K562 (cell line): ENCODE results near the gene PRKAG2. TPM values are rescaled to one million over a fixed set of nuclear protein-coding genes. Genes with fewer than 3 reads are reported as not detected.

Source experiments
- ATAC-seq: fragments of 200-7000 bp; cut with Tn5 transposase; 3 replicates; pipeline ENCODE4 v1.9.1; 2020; ENCODE audit warnings: moderate library complexity
- BruUV-seq: library from RNA; stranded (reverse); fragments of 400-500 nt; replicated peaks from 2 replicates; lab custom pipeline; 2021; lab: Mats Ljungman, UMichigan
- CTCF ChIA-PET: fragments of 300-600 bp; formaldehyde crosslinking; extraction: SDS; loops from one replicate; lab custom pipeline; 2021; ENCODE audit warnings: low intra/inter-chr PET ratio; lab: Yijun Ruan, JAX
- POLR2A ChIA-PET: fragments of 300-600, 350-650 bp; sonication (Branson Sonifier 250); formaldehyde crosslinking; extraction: SDS; loops from one replicate; lab custom pipeline; 2021; ENCODE audit warnings: antibody characterized with exemption, inconsistent platforms; lab: Yijun Ruan, JAX
- DNase-seq, 4 experiments: peaks; one replicate each; pipeline versions ENCODE4 v3.0.0 to v3.0.0-alpha.2; 2011 to 2018; ENCODE audit warnings: low spot score in 3 of 4, mixed read lengths in 3 of 4; ENCODE audit errors: extremely low read depth in 1 of 4
- FAIRE-seq: peaks from 2 replicates; lab custom pipeline; 2011; peaks lifted over from hg19 to GRCh38; lab: Jason Lieb, UNC
- H2AFZ ChIP-seq: 2 replicates; pipeline ENCODE4 v1.6.0; 2011; ENCODE audit warnings: low read depth, low read length, control low read depth, inconsistent platforms
- H3K27ac ChIP-seq: fragments of 200-600 bp; 3 replicates; pipeline ENCODE4 v1.8.0; 2011; ENCODE audit warnings: low read depth, mild to moderate bottlenecking, control low read depth, inconsistent platforms, low read length, moderate library complexity, mixed read lengths; ENCODE audit errors: extremely low read depth
- H3K27me3 ChIP-seq, 2 experiments: fragments of 300-600 bp in 1 of 2; 2 replicates in 1 of 2; 3 replicates in 1 of 2; pipeline versions ENCODE4 v1.6.0 to v1.8.0; 2011; ENCODE audit warnings: inconsistent platforms in 2 of 2, low read length in 2 of 2, mild to moderate bottlenecking in 1 of 2, mixed read lengths in 1 of 2, moderate library complexity in 1 of 2; ENCODE audit not compliant: control insufficient read depth in 2 of 2, insufficient read depth in 2 of 2
- H3K36me3 ChIP-seq: fragments of 300-600 bp; 3 replicates; pipeline ENCODE4 v1.8.0; 2011; ENCODE audit warnings: mild to moderate bottlenecking, low read length, inconsistent platforms; ENCODE audit not compliant: control insufficient read depth, insufficient read depth
- H3K4me1 ChIP-seq, 2 experiments: fragments of 200-600 bp in 1 of 2; replicated peaks in 1 of 2; 2 replicates in 1 of 2; 3 replicates in 1 of 2; pipeline versions ENCODE4 v1.5.1 to v1.8.0; 2011; ENCODE audit warnings: inconsistent platforms in 2 of 2, low read length in 2 of 2, mild to moderate bottlenecking in 1 of 2, mixed read lengths in 1 of 2, moderate library complexity in 1 of 2; ENCODE audit not compliant: control insufficient read depth in 2 of 2, insufficient read depth in 2 of 2
- H3K4me2 ChIP-seq: 2 replicates; pipeline ENCODE4 v1.6.1; 2011; ENCODE audit warnings: low read length, control low read depth, inconsistent platforms, mixed read lengths; ENCODE audit not compliant: insufficient read depth
- H3K4me3 ChIP-seq: fragments of 200-600 bp; sonication (generic), shearing (Covaris generic); 2 replicates; pipeline ENCODE4 v1.5.1; 2016; ENCODE audit warnings: control low read depth, inconsistent platforms
- H3K79me2 ChIP-seq: fragments of 200-600 bp; 3 replicates; pipeline ENCODE4 v1.8.0; 2011; ENCODE audit warnings: low read length, inconsistent platforms; ENCODE audit not compliant: control insufficient read depth, insufficient read depth
- H3K9ac ChIP-seq, 2 experiments: 2 replicates each; pipeline versions ENCODE4 v1.6.0 to v1.6.1; 2011; ENCODE audit warnings: low read depth in 2 of 2, low read length in 2 of 2, control low read depth in 1 of 2, inconsistent platforms in 1 of 2, mild to moderate bottlenecking in 1 of 2, mixed read lengths in 1 of 2; ENCODE audit not compliant: insufficient read depth in 1 of 2
- H3K9me1 ChIP-seq: one replicate; pipeline ENCODE4 v1.6.0; 2011; ENCODE audit warnings: inconsistent platforms, mild to moderate bottlenecking, low read length, moderate library complexity; ENCODE audit not compliant: control insufficient read depth, insufficient read depth
- H3K9me3 ChIP-seq: replicated peaks from 2 replicates; pipeline ENCODE4 v1.5.1; 2011; ENCODE audit warnings: low read depth, low read length, inconsistent platforms; ENCODE audit not compliant: control insufficient read depth, insufficient read depth
- H4K20me1 ChIP-seq: replicated peaks from 2 replicates; pipeline ENCODE4 v1.6.1; 2011; ENCODE audit warnings: low read length, inconsistent platforms, mixed read lengths; ENCODE audit not compliant: control insufficient read depth, insufficient read depth
- BCOR ChIP-seq: fragments of 450-650 bp; IDR thresholded peaks from 2 replicates; pipeline ENCODE4 v1.6.1; 2016
- EWSR1 ChIP-seq: fragments of 450-650 bp; IDR thresholded peaks from 2 replicates; pipeline ENCODE4 v1.6.1; 2018; ENCODE audit warnings: borderline replicate concordance, mild to moderate bottlenecking, low read depth, moderate library complexity; ENCODE audit not compliant: partially characterized antibody
- LARP7 ChIP-seq: fragments of 450-650 bp; IDR thresholded peaks from 2 replicates; pipeline ENCODE4 v1.6.1; 2016
- MAZ ChIP-seq, 2 experiments: fragments of 450-650 bp in 1 of 2; sonication (generic) in 1 of 2; formaldehyde crosslinking; IDR thresholded peaks in 1 of 2; conservative IDR thresholded peaks in 1 of 2; 2 replicates each; pipeline versions ENCODE4 v1.4.0 to v1.5.0; 2020; ENCODE audit warnings: mild to moderate bottlenecking in 1 of 2, missing genetic modification reagents in 1 of 2
- MTA3 ChIP-seq: fragments of 450-650 bp; formaldehyde crosslinking; IDR thresholded peaks from 2 replicates; pipeline ENCODE4 v1.6.1; 2017; ENCODE audit warnings: mild to moderate bottlenecking, borderline replicate concordance
- SNIP1 ChIP-seq: fragments of 450-650 bp; IDR thresholded peaks from 2 replicates; pipeline ENCODE4 v1.7.1; 2017; ENCODE audit warnings: low read depth, mild to moderate bottlenecking
- U2AF2 ChIP-seq: fragments of 200-400 bp; formaldehyde crosslinking; optimal IDR thresholded peaks from 2 replicates; pipeline ENCODE3; 2017; ENCODE audit warnings: low read depth, mild to moderate bottlenecking, low read length
- whole genome bisulfite sequencing: fragments of 100-300 bp; shearing (Covaris generic); methylation state at CpG from one replicate; pipeline ENCODE4 v1.1.6; 2016; ENCODE audit warnings: low coverage, mixed read lengths; ENCODE audit not compliant: insufficient coverage; ENCODE audit errors: missing lambda C conversion rate; 5-methylcytosine and 5-hydroxymethylcytosine counted together
- in situ Hi-C: fragments of 300-500 bp; cut with MboI; formaldehyde crosslinking; loops from 4 replicates; pipeline ENCODE4 v1.15.0; 2018; ENCODE audit warnings: inconsistent platforms, mixed read lengths
- intact Hi-C: fragments of 100-400 bp; cut with micrococcal nuclease; formaldehyde crosslinking; loops from 2 replicates; pipeline ENCODE4 v1.14.2; 2022
- polyA plus RNA-seq, 8 experiments: library from polyadenylated mRNA; depleted of rRNA in 4 of 8; stranded (reverse) in 5 of 8; unstranded in 3 of 8; fragments of >200 nt; fragmentation: Nextera tagmentation in 2 of 8; fragmentation: Illumina TruSeq in 1 of 8; extraction: Ambion mirVana in 2 of 8; extraction: Trizol in 1 of 8; gene quantifications; 2 replicates each; pipeline versions ENCODE4 v1.2.1 to v1.2.3, GENCODE V29; 2011 to 2014; ENCODE audit warnings: inconsistent platforms in 1 of 8, missing spikeins in 1 of 8
- total RNA-seq, 7 experiments: library from RNA; depleted of rRNA in 6 of 7; stranded (reverse); fragments of >200 nt in 6 of 7; fragmentation: Illumina TruSeq in 2 of 7; extraction: Trizol in 2 of 7; gene quantifications; 2 replicates each; pipeline versions ENCODE4 v1.2.1 to v1.2.3, GENCODE V29; 2011 to 2021; ENCODE audit warnings: low replicate concordance in 1 of 7
- TF ChIP-seq, protein P1 (sequence below): sonication (generic); formaldehyde crosslinking; IDR thresholded peaks from 2 replicates; pipeline ENCODE4 v1.4.0; 2020; ENCODE audit warnings: mild to moderate bottlenecking, missing genetic modification reagents

Gene PRKAG2
- total and polyA plus RNA-seq, 9 of the 15 experiments (the other 6 are each of a cell fraction or from before 2014, with no cell fraction given): 0.99 to 5.6 (median 3.3) TPM

DNA sequence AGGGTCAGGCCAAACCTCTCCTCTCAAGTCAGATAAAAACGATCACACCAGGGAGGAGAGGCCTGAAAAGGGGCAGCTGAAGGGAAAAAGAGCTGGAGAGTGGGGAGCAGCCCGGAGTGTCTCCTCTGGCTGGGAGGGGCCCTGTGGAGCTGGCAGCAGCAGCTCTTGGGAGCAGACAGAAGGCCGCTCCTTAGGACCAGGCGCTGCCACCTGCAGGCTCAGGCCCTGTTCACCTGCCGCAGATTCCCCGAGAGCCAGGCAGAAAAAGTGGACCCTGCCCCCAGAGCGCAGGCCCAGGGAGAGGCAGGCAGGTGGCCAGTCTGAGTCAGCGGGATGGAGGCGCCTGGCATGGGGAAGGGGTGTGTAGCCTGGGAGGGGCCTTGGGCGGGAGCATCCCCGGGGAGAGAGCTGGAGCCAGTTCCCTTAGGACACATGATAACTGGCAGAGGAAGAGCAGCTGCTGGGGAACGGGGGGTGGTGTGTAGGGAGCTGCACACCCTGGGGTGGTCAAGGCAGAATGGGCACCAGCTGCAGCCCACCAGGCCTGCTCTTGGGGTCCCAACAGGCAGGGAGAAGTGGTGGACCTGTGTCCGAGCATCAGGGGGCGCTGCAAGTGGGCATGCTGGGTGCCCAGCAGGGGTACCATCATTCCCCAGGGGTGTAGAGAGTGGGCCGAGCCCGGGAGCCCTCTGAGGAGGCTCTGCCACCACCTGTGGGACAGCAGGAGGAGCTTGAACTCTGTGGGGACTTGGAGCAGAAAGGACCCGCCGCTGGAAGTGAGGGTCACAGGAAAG, 180.0 kb downstream of the PRKAG2 start:
- peaks cover 3% of the 10 kb centered on the region; the same call in 1 of the 2 replicates for H4K20me1 ChIP-seq
- no peaks in the 10 kb centered on the region for H3K79me2 ChIP-seq
- peaks cover 52 to 95% of the 10 kb centered on the region in 2 experiments for H3K27me3 ChIP-seq
- no peak overlapping the region; a peak in 1 of 4 replicates for H3K9ac ChIP-seq
- in situ Hi-C loops (no loop called here), intact Hi-C loops (no loop called here)
- CTCF ChIA-PET: no interaction called here
- no peaks in the 10 kb centered on the region for H3K4me1 ChIP-seq
- no peak overlapping the region for H3K4me3 ChIP-seq
- TF ChIP-seq, protein P1, sequence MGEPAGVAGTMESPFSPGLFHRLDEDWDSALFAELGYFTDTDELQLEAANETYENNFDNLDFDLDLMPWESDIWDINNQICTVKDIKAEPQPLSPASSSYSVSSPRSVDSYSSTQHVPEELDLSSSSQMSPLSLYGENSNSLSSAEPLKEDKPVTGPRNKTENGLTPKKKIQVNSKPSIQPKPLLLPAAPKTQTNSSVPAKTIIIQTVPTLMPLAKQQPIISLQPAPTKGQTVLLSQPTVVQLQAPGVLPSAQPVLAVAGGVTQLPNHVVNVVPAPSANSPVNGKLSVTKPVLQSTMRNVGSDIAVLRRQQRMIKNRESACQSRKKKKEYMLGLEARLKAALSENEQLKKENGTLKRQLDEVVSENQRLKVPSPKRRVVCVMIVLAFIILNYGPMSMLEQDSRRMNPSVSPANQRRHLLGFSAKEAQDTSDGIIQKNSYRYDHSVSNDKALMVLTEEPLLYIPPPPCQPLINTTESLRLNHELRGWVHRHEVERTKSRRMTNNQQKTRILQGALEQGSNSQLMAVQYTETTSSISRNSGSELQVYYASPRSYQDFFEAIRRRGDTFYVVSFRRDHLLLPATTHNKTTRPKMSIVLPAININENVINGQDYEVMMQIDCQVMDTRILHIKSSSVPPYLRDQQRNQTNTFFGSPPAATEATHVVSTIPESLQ: no peak
- no peak for TF ChIP-seq MAZ (CRISPR knock-in tag; conservative IDR thresholded peaks at IDR 0.05 in 1 of 2, IDR thresholded peaks at IDR 0.05 in 1 of 2)
- TF ChIP-seq SNIP1: no peak
- TF ChIP-seq LARP7: no peak
- no peak for TF ChIP-seq U2AF2
- no peak for TF ChIP-seq EWSR1
- no peak for TF ChIP-seq BCOR
- TF ChIP-seq MTA3: no peak
- ATAC-seq (no peak), FAIRE-seq (no peak), DNase-seq (no peak)
- H3K9me1 ChIP-seq: no peaks in the 10 kb centered on the region
- POLR2A ChIA-PET: interaction anchor here (0.5 to 0.6 kb wide), 3 partner anchors 31 to 355 kb away, joined by 3 read pairs; no protein-coding TSS in a partner anchor
- no peaks in the 10 kb centered on the region for H3K36me3 ChIP-seq
- BruUV-seq: no TSS peak
- 1% methylated on average over 18 of the region's 18 CpGs for WGBS
- no peak overlapping the region for H2AFZ ChIP-seq
- H3K9me3 ChIP-seq: no peaks in the 10 kb centered on the region
- H3K27ac ChIP-seq: no peak overlapping the region
- no peak overlapping the region for H3K4me2 ChIP-seq
